Panc1 (cell line): ENCODE data around the gene UST. TPM values are rescaled to one million over a fixed set of nuclear protein-coding genes. Genes with fewer than 3 reads are reported as not detected.

Source experiments
- ATAC-seq: fragments of 200-7000 bp; cut with Tn5 transposase; 2 replicates; pipeline ENCODE4 v1.9.1; 2020; ENCODE audit warnings: mild to moderate bottlenecking, moderate library complexity
- BruUV-seq: library from RNA; stranded (reverse); fragments of 400-500 nt; replicated peaks from 2 replicates; lab custom pipeline; 2021; lab: Mats Ljungman, UMichigan
- CTCF ChIA-PET: fragments of 300-600 bp; sonication (Branson Sonifier 250); formaldehyde crosslinking; loops from one replicate; lab custom pipeline; 2022; ENCODE audit warnings: antibody characterized with exemption; lab: Charles Lee
- POLR2A ChIA-PET: fragments of 300-600 bp; sonication (Branson Sonifier 250); formaldehyde crosslinking; loops from one replicate; lab custom pipeline; 2022; ENCODE audit warnings: antibody characterized with exemption; lab: Charles Lee
- DNase-seq: peaks from one replicate; pipeline ENCODE4 v3.0.0-alpha.2; 2010; ENCODE audit warnings: low read depth, low spot score
- H3K27ac ChIP-seq: 2 replicates; pipeline ENCODE4 v1.5.1; 2011; ENCODE audit warnings: mild to moderate bottlenecking, low read length, inconsistent platforms
- H3K27me3 ChIP-seq: fragments of 200-500 bp; sonication (Bioruptor generic); 2 replicates; pipeline ENCODE4 v1.6.0; 2014; ENCODE audit warnings: low read length, inconsistent platforms; ENCODE audit not compliant: control insufficient read depth, insufficient read depth
- H3K36me3 ChIP-seq: fragments of 200-500 bp; sonication (Bioruptor generic); 2 replicates; pipeline ENCODE4 v1.5.1; 2014; ENCODE audit warnings: inconsistent platforms, mild to moderate bottlenecking, low read length, moderate library complexity; ENCODE audit not compliant: control insufficient read depth, insufficient read depth
- H3K4me1 ChIP-seq: 2 replicates; pipeline ENCODE4 v1.5.1; 2011; ENCODE audit warnings: inconsistent platforms, mild to moderate bottlenecking, low read length, moderate library complexity; ENCODE audit not compliant: control insufficient read depth, insufficient read depth
- H3K4me3 ChIP-seq, 2 experiments: 2 replicates each; pipeline ENCODE4 v1.5.1; 2011 to 2012; ENCODE audit warnings: low read depth in 2 of 2, low read length in 2 of 2, mild to moderate bottlenecking in 2 of 2, inconsistent platforms in 1 of 2, moderate library complexity in 1 of 2
- H3K9me3 ChIP-seq: fragments of 200-500 bp; sonication (Bioruptor generic); 2 replicates; pipeline ENCODE4 v1.5.1; 2014; ENCODE audit warnings: low read depth, mild to moderate bottlenecking, inconsistent platforms, low read length, moderate library complexity; ENCODE audit not compliant: control insufficient read depth, insufficient read depth
- CTCF ChIP-seq: fragments of 450-650 bp; IDR thresholded peaks from 2 replicates; pipeline ENCODE4 v1.5.1; 2017; ENCODE audit warnings: mild to moderate bottlenecking
- POLR2AphosphoS5 ChIP-seq: IDR thresholded peaks from 2 replicates; pipeline ENCODE4 v1.6.1; 2012; ENCODE audit warnings: mild to moderate bottlenecking, low read depth, low read length, moderate library complexity
- REST ChIP-seq, 2 experiments: IDR thresholded peaks; 2 replicates each; pipeline ENCODE4 v1.6.1; 2011 to 2012; ENCODE audit warnings: low read depth in 2 of 2, control low read depth in 1 of 2, low read length in 1 of 2, mild to moderate bottlenecking in 1 of 2, moderate library complexity in 1 of 2; ENCODE audit not compliant: insufficient read depth in 1 of 2
- SIN3A ChIP-seq: IDR thresholded peaks from 2 replicates; pipeline ENCODE4 v1.6.1; 2012; ENCODE audit warnings: low read depth, mild to moderate bottlenecking, low read length, moderate library complexity, borderline replicate concordance; ENCODE audit not compliant: insufficient read depth
- TCF7L2 ChIP-seq: IDR thresholded peaks from 2 replicates; pipeline ENCODE4 v1.6.1; 2011; ENCODE audit warnings: mild to moderate bottlenecking, low read depth, low read length, inconsistent platforms
- in situ Hi-C: cut with HindIII; loops from 2 replicates; pipeline ENCODE4 v1.10.0; 2016; ENCODE audit warnings: low sequenced_read_pairs, low pct_unique_long_range_greater_than_20kb
- intact Hi-C: fragments of 100-400 bp; cut with micrococcal nuclease; formaldehyde crosslinking; loops from one replicate; pipeline ENCODE4 v1.10.0; 2022; ENCODE audit not compliant: unreplicated experiment
- total RNA-seq: library from RNA; stranded (reverse); gene quantifications from one replicate; pipeline ENCODE4 v1.2.1, GENCODE V29; 2021; ENCODE audit not compliant: unreplicated experiment

The UST gene
- total RNA-seq, 1 experiment from 2014 or later = 0.15 TPM

- no peaks in the 10 kb centered on the region for H3K9me3 ChIP-seq
- no peak overlapping the region for H3K4me3 ChIP-seq
- H3K4me1 ChIP-seq = no peaks in the 10 kb centered on the region
- DNase-seq (no peak), ATAC-seq (no peak)
- H3K27me3 ChIP-seq = no peaks in the 10 kb centered on the region
- BruUV-seq = no TSS peak
- TF ChIP-seq POLR2AphosphoS5 = no peak
- H3K27ac ChIP-seq = no peak overlapping the region
- POLR2A ChIA-PET = no interaction called here
- no peaks in the 10 kb centered on the region for H3K36me3 ChIP-seq
- CTCF ChIA-PET = no interaction called here
- intact Hi-C loops (no loop called here), in situ Hi-C loops (no loop called here)
Measured at GRCh38 chr6:149049230-149049629, 302.4 kb downstream of the UST start.

- Histone ChIP-seq H3K27ac (no peak overlapping the region), H3K4me3 (no peak overlapping the region), H3K27me3 (no peaks in the 10 kb centered on the region), H3K36me3 (no peaks in the 10 kb centered on the region), H3K4me1 (peaks cover 6% of the 10 kb centered on the region), H3K9me3 (no peaks in the 10 kb centered on the region)
- POLR2A ChIA-PET = interaction anchor here (0.6 kb wide), 1 partner anchor 20 kb away, joined by 4 read pairs; no protein-coding TSS in a partner anchor
- TF ChIP-seq SIN3A = no peak
- no peak for TF ChIP-seq REST (IDR thresholded peaks at IDR 0.05; ENCODE audit: insufficient read depth in 1 of 2, low read depth in 2 of 2, low read length in 1 of 2)
- TF ChIP-seq CTCF = no peak
- no TSS peak for BruUV-seq
- in situ Hi-C loops (no loop called here), intact Hi-C loops (no loop called here)
- ATAC-seq = no peak
- CTCF ChIA-PET = no interaction called here
- DNase-seq = no peak
Measured at GRCh38 chr6:149050160-149050559, 303.3 kb downstream of the UST start.

GRCh38 chr6:149052350-149053106 is 305.7 kb downstream of the UST start:
- intact Hi-C loops = no loop called here

More at GRCh38 chr6:149052350-149053106, 305.7 kb downstream of the UST start:
- ChIA-PET POLR2A (no interaction called here), CTCF (interaction anchor here (0.9 kb wide), 1 partner anchor 30 kb away, joined by 3 read pairs; no protein-coding TSS in a partner anchor)
- DNase-seq (no peak), ATAC-seq (no peak)
- H3K36me3 ChIP-seq = no peaks in the 10 kb centered on the region
- TF ChIP-seq CTCF (no peak), TCF7L2 (no peak), POLR2AphosphoS5 (no peak), SIN3A (no peak), REST (IDR thresholded peaks at IDR 0.05; ENCODE audit: insufficient read depth in 1 of 2, low read depth in 2 of 2, low read length in 1 of 2) (no peak)
- H3K4me1 ChIP-seq = peaks cover 6% of the 10 kb centered on the region
- no TSS peak for BruUV-seq
- H3K27ac ChIP-seq = no peak overlapping the region
- in situ Hi-C loops = no loop called here
- no peaks in the 10 kb centered on the region for H3K27me3 ChIP-seq
- no peak overlapping the region for H3K4me3 ChIP-seq
- no peaks in the 10 kb centered on the region for H3K9me3 ChIP-seq
